Caco-2 (cell line): ENCODE measurements around the gene MSL1. TPM values are rescaled to one million over a fixed set of nuclear protein-coding genes. Genes with fewer than 3 reads are reported as not detected.

ENCODE experiments used
- BruUV-seq: library from RNA; stranded (reverse); fragments of 400-500 nt; replicated peaks from 2 replicates; lab custom pipeline; 2021; lab: Mats Ljungman, UMichigan
- CTCF ChIA-PET: fragments of 300-600 bp; sonication (Branson Sonifier 250); formaldehyde crosslinking; loops from one replicate; lab custom pipeline; 2022; ENCODE audit warnings: antibody characterized with exemption; lab: Charles Lee
- POLR2A ChIA-PET: fragments of 300-600 bp; sonication (Branson Sonifier 250); formaldehyde crosslinking; loops from one replicate; lab custom pipeline; 2022; ENCODE audit warnings: antibody characterized with exemption; lab: Charles Lee
- DNase-seq, 2 experiments: peaks; one replicate each; pipeline versions ENCODE4 v3.0.0 to v3.0.0-alpha.2; 2020 to 2022
- H3K27me3 ChIP-seq: replicated peaks from 2 replicates; pipeline ENCODE4 v1.6.0; 2011; ENCODE audit warnings: low read length; ENCODE audit not compliant: control insufficient read depth, insufficient read depth
- H3K36me3 ChIP-seq: 2 replicates; pipeline ENCODE4 v1.5.1; 2011; ENCODE audit warnings: low read length; ENCODE audit not compliant: control insufficient read depth, insufficient read depth
- H3K4me1 ChIP-seq: fragments of 250-450 bp; sonication (Bioruptor Pico); 2 replicates; pipeline ENCODE4 v1.5.1; 2020; ENCODE audit warnings: mild to moderate bottlenecking
- H3K4me3 ChIP-seq: 2 replicates; pipeline ENCODE4 v1.5.1; 2011; ENCODE audit warnings: low read depth, mild to moderate bottlenecking, control low read depth, low read length
- H3K9me3 ChIP-seq: fragments of 250-450 bp; sonication (Bioruptor Pico); 2 replicates; pipeline ENCODE4 v1.5.1; 2020; ENCODE audit warnings: mild to moderate bottlenecking, moderate library complexity
- H3K27ac Mint-ChIP-seq: one replicate; pipeline ENCODE4 v1.8.0; 2022; ENCODE audit warnings: mixed read lengths; ENCODE audit not compliant: unreplicated experiment
- H3K27me3 Mint-ChIP-seq: one replicate; pipeline ENCODE4 v1.8.0; 2022; ENCODE audit warnings: mixed read lengths; ENCODE audit not compliant: insufficient read depth, unreplicated experiment
- H3K36me3 Mint-ChIP-seq: one replicate; pipeline ENCODE4 v1.8.0; 2022; ENCODE audit warnings: mild to moderate bottlenecking, mixed read lengths; ENCODE audit not compliant: insufficient read depth, unreplicated experiment
- H3K4me1 Mint-ChIP-seq: one replicate; pipeline ENCODE4 v1.8.0; 2022; ENCODE audit warnings: low read depth, mixed read lengths; ENCODE audit not compliant: unreplicated experiment
- H3K4me3 Mint-ChIP-seq: one replicate; pipeline ENCODE4 v1.8.0; 2022; ENCODE audit warnings: mild to moderate bottlenecking, moderate library complexity, mixed read lengths; ENCODE audit not compliant: unreplicated experiment
- H3K9me3 Mint-ChIP-seq: one replicate; pipeline ENCODE4 v1.8.0; 2022; ENCODE audit warnings: mixed read lengths; ENCODE audit not compliant: unreplicated experiment
- CTCF ChIP-seq, 2 experiments: fragments of 200-600 bp in 1 of 2; IDR thresholded peaks; 1 replicate in 1 of 2; 2 replicates in 1 of 2; pipeline versions ENCODE4 v1.5.1 to v1.8.0; 2011 to 2022; ENCODE audit warnings: antibody characterized with exemption in 1 of 2, control low read depth in 1 of 2, inconsistent platforms in 1 of 2, low read depth in 1 of 2, low read length in 1 of 2, mild to moderate bottlenecking in 1 of 2, moderate library complexity in 1 of 2; ENCODE audit not compliant: insufficient read depth in 1 of 2, severe bottlenecking in 1 of 2, unreplicated experiment in 1 of 2
- intact Hi-C: fragments of 100-400 bp; cut with micrococcal nuclease; formaldehyde crosslinking; loops from one replicate; pipeline ENCODE4 v1.10.0; 2022; ENCODE audit not compliant: unreplicated experiment
- total RNA-seq: library from RNA; stranded (reverse); gene quantifications from 2 replicates; pipeline ENCODE4 v1.2.3, GENCODE V29; 2022

The MSL1 gene
- total RNA-seq, 1 experiment from 2014 or later = 82.6 TPM

DNA sequence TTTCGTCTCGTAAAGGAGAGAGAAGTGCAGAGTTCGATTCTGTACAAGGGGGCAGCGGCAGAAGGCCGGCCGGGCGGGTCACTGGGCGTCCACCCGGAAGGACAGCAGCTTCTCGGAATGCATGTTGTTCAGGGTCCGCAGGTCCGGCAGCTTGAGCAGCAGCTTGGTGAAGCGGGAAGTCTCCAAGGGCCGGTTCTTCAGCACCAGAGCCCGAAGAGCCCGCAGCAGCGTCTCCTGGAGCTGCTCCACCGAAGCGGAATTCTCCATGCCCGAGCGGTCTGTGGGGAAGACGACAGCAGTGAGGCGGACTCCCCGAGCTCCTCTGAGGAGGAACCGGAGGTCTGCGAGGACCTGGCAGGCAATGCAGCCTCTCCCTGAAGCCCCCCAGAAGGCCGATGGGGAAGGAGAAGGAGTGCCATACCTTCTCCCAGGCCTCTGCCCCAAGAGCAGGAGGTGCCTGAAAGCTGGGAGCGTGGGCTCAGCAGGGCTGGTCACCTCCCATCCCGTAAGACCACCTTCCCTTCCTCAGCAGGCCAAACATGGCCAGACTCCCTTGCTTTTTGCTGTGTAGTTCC lies 28.7 kb upstream of the MSL1 start:
- Histone ChIP-seq H3K36me3 (peaks cover 3% of the 10 kb centered on the region; the same call in 1 of the 2 replicates), H3K4me3 (no peak overlapping the region), H3K27me3 (no peaks in the 10 kb centered on the region), H3K4me1 (peaks cover 15% of the 10 kb centered on the region), H3K9me3 (no peaks in the 10 kb centered on the region)
- no peaks in the 10 kb centered on the region for H3K9me3 Mint-ChIP-seq
- H3K27ac Mint-ChIP-seq = no peak overlapping the region
- H3K4me1 Mint-ChIP-seq = peaks cover 15% of the 10 kb centered on the region
- no peaks in the 10 kb centered on the region for H3K27me3 Mint-ChIP-seq
- no TSS peak for BruUV-seq
- peaks cover 33% of the 10 kb centered on the region for H3K36me3 Mint-ChIP-seq
- no peak overlapping the region for H3K4me3 Mint-ChIP-seq
- TF ChIP-seq CTCF (IDR thresholded peaks at IDR 0.05; ENCODE audit: insufficient read depth in 1 of 2, low read depth in 1 of 2, low read length in 1 of 2, severe bottlenecking in 1 of 2, unreplicated experiment in 1 of 2) = no peak
- intact Hi-C loops = no loop called here
- CTCF ChIA-PET = interaction anchor here (0.5 to 1.0 kb wide), 2 partner anchors 11 to 20 kb away, joined by 3 to 4 read pairs; no protein-coding TSS in a partner anchor
- POLR2A ChIA-PET = no interaction called here
- DNase-seq = no peak

- Mint-ChIP-seq H3K27ac (no peak overlapping the region), H3K27me3 (no peaks in the 10 kb centered on the region), H3K4me1 (peaks cover 19% of the 10 kb centered on the region), H3K4me3 (no peak overlapping the region), H3K9me3 (no peaks in the 10 kb centered on the region), H3K36me3 (peaks cover 39% of the 10 kb centered on the region)
- intact Hi-C loops = no loop called here
- ChIA-PET CTCF (no interaction called here), POLR2A (no interaction called here)
- Histone ChIP-seq H3K36me3 (peaks cover 3% of the 10 kb centered on the region; the same call in 1 of the 2 replicates), H3K4me1 (peaks cover 21% of the 10 kb centered on the region), H3K9me3 (no peaks in the 10 kb centered on the region), H3K4me3 (no peak overlapping the region), H3K27me3 (no peaks in the 10 kb centered on the region)
- no peak for TF ChIP-seq CTCF (IDR thresholded peaks at IDR 0.05; ENCODE audit: insufficient read depth in 1 of 2, low read depth in 1 of 2, low read length in 1 of 2, severe bottlenecking in 1 of 2, unreplicated experiment in 1 of 2)
- DNase-seq = no peak
- BruUV-seq = no TSS peak
Measured at GRCh38 chr17:40093580-40094201, 28.1 kb upstream of the MSL1 start.

DNA sequence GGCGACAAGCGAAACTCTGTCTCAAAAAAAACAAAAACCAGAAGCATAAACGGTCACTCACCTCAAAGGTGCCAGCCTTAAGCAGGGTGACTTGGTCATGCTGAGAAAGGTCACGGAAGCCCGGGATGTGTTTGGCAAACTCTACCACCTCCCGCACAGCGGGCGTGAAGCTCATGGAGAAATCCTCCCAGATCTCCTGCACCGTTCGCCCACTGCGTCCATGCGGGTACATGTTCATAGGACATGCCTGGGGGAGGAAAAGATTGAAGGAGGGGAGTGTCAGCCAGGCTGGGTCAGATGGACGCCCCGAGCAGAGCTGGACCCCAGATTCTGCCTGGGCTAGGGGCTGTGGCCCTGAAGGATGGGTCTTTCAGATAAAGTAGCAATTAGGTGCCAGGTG lies 26.9 kb upstream of the MSL1 start:
- Mint-ChIP-seq H3K4me1 (peaks cover 23% of the 10 kb centered on the region), H3K27me3 (no peaks in the 10 kb centered on the region), H3K36me3 (peaks cover 47% of the 10 kb centered on the region), H3K4me3 (no peak overlapping the region), H3K27ac (no peak overlapping the region), H3K9me3 (no peaks in the 10 kb centered on the region)
- no peak for TF ChIP-seq CTCF (IDR thresholded peaks at IDR 0.05; ENCODE audit: insufficient read depth in 1 of 2, low read depth in 1 of 2, low read length in 1 of 2, severe bottlenecking in 1 of 2, unreplicated experiment in 1 of 2)
- Histone ChIP-seq H3K9me3 (no peaks in the 10 kb centered on the region), H3K4me1 (peaks cover 22% of the 10 kb centered on the region), H3K36me3 (peaks cover 3% of the 10 kb centered on the region; the same call in 1 of the 2 replicates), H3K27me3 (no peaks in the 10 kb centered on the region), H3K4me3 (no peak overlapping the region)
- ChIA-PET POLR2A (no interaction called here), CTCF (interaction anchor here (0.5 kb wide), 1 partner anchor 1226 kb away, joined by 8 read pairs; no protein-coding TSS in a partner anchor)
- intact Hi-C loops = no loop called here
- no peak for DNase-seq
- BruUV-seq = no TSS peak
